Muscle of leg (tissue), 11 donors: ENCODE results near the gene MACROD1. TPM values are rescaled to one million over a fixed set of nuclear protein-coding genes. Genes with fewer than 3 reads are reported as not detected.
A peak's percentile ranks its signal among the peaks of the same experiment; 100 is the strongest.

ENCODE experiments used
- DNase-seq: peaks from one replicate; pipeline ENCODE4 v3.0.0; 2013
- H3K27ac ChIP-seq: one replicate; pipeline ENCODE4 v1.5.1; 2013; ENCODE audit warnings: mild to moderate bottlenecking, low read length, control low read depth
- H3K27me3 ChIP-seq: one replicate; pipeline ENCODE4 v1.6.1; 2013; ENCODE audit warnings: low read length; ENCODE audit not compliant: control insufficient read depth, insufficient read depth
- H3K36me3 ChIP-seq: one replicate; pipeline ENCODE4 v1.6.1; 2013; ENCODE audit warnings: low read length; ENCODE audit not compliant: control insufficient read depth, insufficient read depth
- H3K4me1 ChIP-seq: one replicate; pipeline ENCODE4 v1.6.1; 2013; ENCODE audit warnings: low read length; ENCODE audit not compliant: control insufficient read depth, insufficient read depth
- H3K4me3 ChIP-seq: one replicate; pipeline ENCODE4 v1.5.1; 2013; ENCODE audit warnings: low read length, control low read depth
- H3K9me3 ChIP-seq: replicated peaks from 2 replicates; pipeline ENCODE4 v1.6.1; 2013; ENCODE audit warnings: low read depth, low read length; ENCODE audit not compliant: control insufficient read depth
- WGBS: methylation state at CpG from one replicate; pipeline ENCODE4 v1.1.5; 2013; ENCODE audit warnings: missing lambda C conversion rate; ENCODE audit not compliant: insufficient coverage; 5-methylcytosine and 5-hydroxymethylcytosine counted together
- polyA plus RNA-seq, 8 donors: library from polyadenylated mRNA; unstranded; fragments of 120-200 nt; gene quantifications; one replicate each; pipeline versions ENCODE4 v1.2.1 to v1.2.3, GENCODE V29; 2013; ENCODE audit warnings: inconsistent platforms in 1 of 8, low replicate concordance in 1 of 8; ENCODE audit not compliant: insufficient read length in 8 of 8, insufficient read depth in 1 of 8
- total RNA-seq: library from RNA; stranded (reverse); fragments of 120-200 nt; gene quantifications from one replicate; pipeline ENCODE4 v1.2.4, GENCODE V29; 2013

MACROD1 gene
- total and polyA plus RNA-seq, 9 donors, result 46.1 to 107 (median 66.4) TPM

- Histone ChIP-seq H3K4me1 (peaks cover 47% of the 10 kb centered on the region), H3K27me3 (peaks cover 27% of the 10 kb centered on the region), H3K27ac (no peak overlapping the region), H3K4me3 (no peak overlapping the region), H3K9me3 (no peaks in the 10 kb centered on the region), H3K36me3 (no peaks in the 10 kb centered on the region)
- 80% methylated on average over 10 of the region's 16 CpGs for WGBS
- no peak for DNase-seq
Measured at GRCh38 chr11:64039012-64039665, 126.8 kb downstream of the MACROD1 start.

GRCh38 chr11:64038500-64038899, 127.4 kb downstream of the MACROD1 start:
- 83% methylated on average over 1 of the region's 4 CpGs for WGBS
- H3K9me3 ChIP-seq, result no peaks in the 10 kb centered on the region
- DNase-seq, result no peak
- no peak overlapping the region for H3K27ac ChIP-seq
- H3K4me1 ChIP-seq, result peaks cover 46% of the 10 kb centered on the region
- H3K36me3 ChIP-seq, result no peaks in the 10 kb centered on the region
- no peak overlapping the region for H3K4me3 ChIP-seq
- peaks cover 31% of the 10 kb centered on the region for H3K27me3 ChIP-seq

- Histone ChIP-seq H3K4me1 (peaks cover 35% of the 10 kb centered on the region), H3K27ac (peak overlapping the region; percentile 13), H3K4me3 (peak overlapping the region; percentile 37), H3K27me3 (peaks cover 37% of the 10 kb centered on the region), H3K9me3 (no peaks in the 10 kb centered on the region), H3K36me3 (no peaks in the 10 kb centered on the region)
- DNase-seq, result no peak
- 19% methylated on average over 15 of the region's 23 CpGs for WGBS
Measured at GRCh38 chr11:64037027-64037634, 128.8 kb downstream of the MACROD1 start.

- 2% methylated on average over 78 of the region's 85 CpGs for WGBS
- Histone ChIP-seq H3K27me3 (peaks cover 37% of the 10 kb centered on the region), H3K4me1 (peaks cover 32% of the 10 kb centered on the region), H3K27ac (peak overlapping the region; percentile 13), H3K4me3 (peak overlapping the region; percentile 37), H3K9me3 (no peaks in the 10 kb centered on the region), H3K36me3 (no peaks in the 10 kb centered on the region)
- DNase-seq, result peak; percentile 77
Measured at GRCh38 chr11:64036087-64037026, 129.6 kb downstream of the MACROD1 start.

- Histone ChIP-seq H3K27me3 (peaks cover 37% of the 10 kb centered on the region), H3K4me1 (peaks cover 25% of the 10 kb centered on the region), H3K9me3 (no peaks in the 10 kb centered on the region), H3K27ac (peak within 1 kb of the TSS; percentile 13), H3K4me3 (peak within 1 kb of the TSS; percentile 37), H3K36me3 (no peaks in the 10 kb centered on the region)
- under 1% methylated on average over 42 of the region's 64 CpGs for WGBS
- DNase-seq, result peak; percentile 39
Measured at GRCh38 chr11:64035576-64035975, 130.3 kb downstream of the MACROD1 start, which contains the start of gene FLRT1. TSS of gene FLRT1 (plus strand) at chr11:64035931. CDS start at chr11:64116268, 80,337 bp downstream.

- Histone ChIP-seq H3K4me3 (peak overlapping the region; percentile 19), H3K27ac (no peak overlapping the region), H3K9me3 (no peaks in the 10 kb centered on the region), H3K36me3 (no peaks in the 10 kb centered on the region), H3K4me1 (peaks cover 25% of the 10 kb centered on the region), H3K27me3 (peaks cover 37% of the 10 kb centered on the region)
- 12% methylated on average over 8 of the region's 17 CpGs for WGBS
- no peak for DNase-seq
Measured at GRCh38 chr11:64035081-64035524, 130.8 kb downstream of the MACROD1 start.

- H3K9me3 ChIP-seq, result no peaks in the 10 kb centered on the region
- peaks cover 35% of the 10 kb centered on the region for H3K27me3 ChIP-seq
- H3K4me1 ChIP-seq, result peaks cover 29% of the 10 kb centered on the region
- H3K4me3 ChIP-seq, result no peak overlapping the region
- DNase-seq, result no peak
- WGBS, result 51% methylated on average over 9 of the region's 9 CpGs
- no peaks in the 10 kb centered on the region for H3K36me3 ChIP-seq
- H3K27ac ChIP-seq, result no peak overlapping the region
Measured at GRCh38 chr11:64034411-64034811, 131.5 kb downstream of the MACROD1 start.

GRCh38 chr11:64032050-64032449, 133.9 kb downstream of the MACROD1 start:
- no peak overlapping the region for H3K27ac ChIP-seq
- H3K27me3 ChIP-seq, result peaks cover 37% of the 10 kb centered on the region
- no peak for DNase-seq
- H3K9me3 ChIP-seq, result no peaks in the 10 kb centered on the region
- no peaks in the 10 kb centered on the region for H3K36me3 ChIP-seq
- H3K4me3 ChIP-seq, result no peak overlapping the region
- 73% methylated on average over 2 of the region's 4 CpGs for WGBS
- H3K4me1 ChIP-seq, result peaks cover 41% of the 10 kb centered on the region

- no peaks in the 10 kb centered on the region for H3K9me3 ChIP-seq
- H3K27me3 ChIP-seq, result peaks cover 31% of the 10 kb centered on the region
- H3K36me3 ChIP-seq, result no peaks in the 10 kb centered on the region
- H3K4me3 ChIP-seq, result no peak overlapping the region
- DNase-seq, result no peak
- peaks cover 34% of the 10 kb centered on the region for H3K4me1 ChIP-seq
- WGBS, result 78% methylated on average over 2 of the region's 3 CpGs
- H3K27ac ChIP-seq, result no peak overlapping the region
Measured at GRCh38 chr11:64031001-64031400, 134.9 kb downstream of the MACROD1 start.

GRCh38 chr11:64029773-64030172, 136.1 kb downstream of the MACROD1 start:
- WGBS, result 46% methylated on average over 6 of the region's 8 CpGs
- H3K27me3 ChIP-seq, result peaks cover 26% of the 10 kb centered on the region
- no peak for DNase-seq
- H3K4me1 ChIP-seq, result peaks cover 32% of the 10 kb centered on the region
- no peak overlapping the region for H3K27ac ChIP-seq
- H3K4me3 ChIP-seq, result no peak overlapping the region
- no peaks in the 10 kb centered on the region for H3K9me3 ChIP-seq
- H3K36me3 ChIP-seq, result no peaks in the 10 kb centered on the region
